Activated T-cell treated with anti-CD3 and anti-CD28 coated beads, Interleukin-2, amount 50 U/mL, for 24 hours (primary cell): ENCODE measurements around the gene EIF5B.
A peak's percentile ranks its signal among the peaks of the same experiment; 100 is the strongest.
"Not testable (repeated sequence)": the region's sequence is repeated elsewhere in the genome, so short reads cannot be mapped to it uniquely, and the experiment has no call there.

Experiments
- DNase-seq: peaks from one replicate; pipeline ENCODE4 v3.0.0-alpha.2; 2020
- H3K27ac Mint-ChIP-seq: 2 replicates; pipeline ENCODE4 v1.8.0; 2020; ENCODE audit warnings: mild to moderate bottlenecking, mixed read lengths
- H3K27me3 Mint-ChIP-seq: 2 replicates; pipeline ENCODE4 v1.8.0; 2020; ENCODE audit warnings: mixed read lengths
- H3K36me3 Mint-ChIP-seq: 2 replicates; pipeline ENCODE4 v1.8.0; 2020; ENCODE audit warnings: low read depth, mixed read lengths
- H3K4me1 Mint-ChIP-seq: 2 replicates; pipeline ENCODE4 v1.8.0; 2020; ENCODE audit warnings: low read depth, mixed read lengths
- H3K4me3 Mint-ChIP-seq: 2 replicates; pipeline ENCODE4 v1.8.0; 2020; ENCODE audit warnings: mild to moderate bottlenecking, moderate library complexity, mixed read lengths
- H3K9me3 Mint-ChIP-seq: 2 replicates; pipeline ENCODE4 v1.8.0; 2020; ENCODE audit warnings: mixed read lengths

Gene EIF5B

DNA sequence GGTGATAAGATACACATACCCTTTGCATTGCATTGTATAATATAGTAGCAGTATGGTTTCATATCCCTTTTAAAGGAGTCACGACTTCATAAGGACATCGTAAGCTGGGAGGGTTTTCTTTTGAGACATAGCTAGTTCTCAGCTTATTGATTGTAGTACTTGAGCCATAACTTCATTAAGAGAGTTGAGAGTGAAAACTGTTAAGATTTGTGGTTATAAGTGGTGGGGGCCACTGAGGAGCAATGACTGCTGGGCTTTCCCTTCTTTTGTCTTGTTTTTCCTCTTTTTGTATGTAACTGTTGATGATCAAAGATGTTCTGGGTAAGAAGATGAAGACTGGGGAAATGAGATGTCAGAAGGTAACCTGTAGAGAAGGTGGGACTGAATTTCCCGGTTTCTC is 11.0 kb downstream of the EIF5B start:
- Mint-ChIP-seq H3K27ac (peak overlapping the region; percentile 70), H3K36me3 (peaks cover 46% of the 10 kb centered on the region), H3K4me3 (no peak overlapping the region), H3K27me3 (no peaks in the 10 kb centered on the region), H3K9me3 (no peaks in the 10 kb centered on the region), H3K4me1 (peaks cover 66% of the 10 kb centered on the region)
- no peak for DNase-seq

- H3K27me3 Mint-ChIP-seq: no peaks in the 10 kb centered on the region
- H3K4me3 Mint-ChIP-seq: no peak overlapping the region
- peaks cover 74% of the 10 kb centered on the region for H3K4me1 Mint-ChIP-seq
- no peak for DNase-seq
- no peaks in the 10 kb centered on the region for H3K9me3 Mint-ChIP-seq
- H3K27ac Mint-ChIP-seq: peak overlapping the region; percentile 16
- H3K36me3 Mint-ChIP-seq: peaks cover 48% of the 10 kb centered on the region
Observed at GRCh38 chr2:99350194-99350593, 13.0 kb downstream of the EIF5B start.

GRCh38 chr2:99354070-99354469 is 16.9 kb downstream of the EIF5B start:
- Mint-ChIP-seq H3K4me1 (peaks cover 63% of the 10 kb centered on the region), H3K9me3 (no peaks in the 10 kb centered on the region), H3K27ac (peak overlapping the region; percentile 34), H3K4me3 (no peak overlapping the region), H3K36me3 (peaks cover 38% of the 10 kb centered on the region), H3K27me3 (no peaks in the 10 kb centered on the region)
- no peak for DNase-seq

DNA sequence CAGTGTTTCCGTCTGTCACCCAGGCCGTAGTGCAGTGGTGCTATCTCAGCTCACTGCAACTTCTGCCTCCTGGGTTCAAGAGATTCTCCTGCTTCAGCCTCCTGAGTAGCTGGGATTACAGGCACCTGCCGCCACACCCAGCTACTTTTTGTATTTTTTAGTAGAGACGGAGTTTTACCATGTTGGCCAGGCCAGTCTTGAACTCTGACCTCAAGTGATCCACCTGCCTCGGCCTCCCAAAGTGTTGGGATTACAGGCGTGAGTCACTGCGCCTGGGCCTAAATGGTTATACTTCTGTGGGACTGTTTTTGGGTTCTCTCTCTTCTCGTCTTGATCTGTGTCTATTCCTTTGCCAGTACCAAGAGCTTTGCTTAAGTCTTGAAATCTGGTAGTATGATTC is 17.6 kb downstream of the EIF5B start:
- peaks cover 60% of the 10 kb centered on the region for H3K4me1 Mint-ChIP-seq
- H3K36me3 Mint-ChIP-seq: peaks cover 40% of the 10 kb centered on the region
- H3K27me3 Mint-ChIP-seq, H3K4me3 Mint-ChIP-seq, DNase-seq, H3K9me3 Mint-ChIP-seq, H3K27ac Mint-ChIP-seq: not testable (repeated sequence)

DNA sequence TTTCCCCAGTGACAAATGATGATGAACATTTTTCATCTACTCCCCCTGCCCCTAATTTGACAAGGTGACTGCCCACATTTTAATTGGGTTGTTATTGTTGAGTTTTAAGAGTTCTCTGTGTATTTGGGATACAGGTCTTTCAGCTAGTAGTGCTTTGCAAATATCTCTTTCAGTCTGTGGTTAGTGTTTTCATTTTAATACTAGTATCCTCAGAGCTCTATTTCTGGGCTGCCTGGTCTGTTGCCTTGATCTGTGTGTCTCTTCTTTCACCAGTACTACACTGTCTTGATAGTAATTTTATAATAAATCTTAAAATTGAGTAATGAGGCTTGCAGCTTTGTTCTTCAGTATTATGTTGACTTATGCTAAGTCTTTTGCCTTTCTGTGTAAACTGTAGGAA is 19.7 kb downstream of the EIF5B start:
- H3K4me1 Mint-ChIP-seq: peaks cover 48% of the 10 kb centered on the region
- H3K9me3 Mint-ChIP-seq: no peaks in the 10 kb centered on the region
- H3K27me3 Mint-ChIP-seq: no peaks in the 10 kb centered on the region
- peaks cover 49% of the 10 kb centered on the region for H3K36me3 Mint-ChIP-seq
- H3K27ac Mint-ChIP-seq: no peak overlapping the region
- no peak for DNase-seq
- no peak overlapping the region for H3K4me3 Mint-ChIP-seq

DNA sequence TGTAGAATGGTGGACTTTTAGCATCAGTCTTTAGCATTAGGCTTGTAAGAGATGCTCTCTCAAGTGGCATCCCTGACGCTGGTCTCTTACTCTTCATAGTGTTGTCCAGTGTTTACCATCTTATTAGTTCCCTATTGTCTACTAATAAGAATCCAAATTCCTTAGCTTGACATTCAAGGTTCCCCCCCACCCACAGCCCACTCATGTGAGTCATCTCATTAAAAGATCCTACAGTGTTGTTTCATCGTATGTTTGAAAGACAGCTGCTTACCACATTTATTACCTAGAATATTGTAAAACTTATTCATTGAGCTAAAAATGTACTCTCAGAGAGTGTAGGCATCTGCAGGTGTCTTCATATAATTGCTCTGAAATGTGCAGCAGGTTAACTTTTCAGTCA is 28.5 kb downstream of the EIF5B start:
- Mint-ChIP-seq H3K4me1 (peaks cover 5% of the 10 kb centered on the region), H3K27me3 (no peaks in the 10 kb centered on the region), H3K27ac (no peak overlapping the region), H3K36me3 (peaks cover 93% of the 10 kb centered on the region), H3K4me3 (no peak overlapping the region), H3K9me3 (no peaks in the 10 kb centered on the region)
- no peak for DNase-seq

- DNase-seq, H3K27me3 Mint-ChIP-seq, H3K4me3 Mint-ChIP-seq, H3K9me3 Mint-ChIP-seq, H3K27ac Mint-ChIP-seq, H3K4me1 Mint-ChIP-seq: not testable (repeated sequence)
- peaks cover 95% of the 10 kb centered on the region for H3K36me3 Mint-ChIP-seq
Observed at GRCh38 chr2:99368854-99369253, 31.7 kb downstream of the EIF5B start.

GRCh38 chr2:99373144-99373543 is 36.0 kb downstream of the EIF5B start:
- peaks cover 93% of the 10 kb centered on the region for H3K36me3 Mint-ChIP-seq
- H3K4me1 Mint-ChIP-seq: peaks cover 22% of the 10 kb centered on the region
- H3K9me3 Mint-ChIP-seq: peaks cover 11% of the 10 kb centered on the region
- H3K4me3 Mint-ChIP-seq: no peak overlapping the region
- H3K27me3 Mint-ChIP-seq: no peaks in the 10 kb centered on the region
- no peak for DNase-seq
- peak overlapping the region; percentile 50 for H3K27ac Mint-ChIP-seq

- Mint-ChIP-seq H3K36me3 (peaks cover 94% of the 10 kb centered on the region), H3K9me3 (peaks cover 11% of the 10 kb centered on the region), H3K27ac (peak overlapping the region; percentile 31), H3K4me3 (no peak overlapping the region), H3K4me1 (peaks cover 30% of the 10 kb centered on the region), H3K27me3 (no peaks in the 10 kb centered on the region)
- no peak for DNase-seq
Observed at GRCh38 chr2:99374747-99375146, 37.6 kb downstream of the EIF5B start.

DNA sequence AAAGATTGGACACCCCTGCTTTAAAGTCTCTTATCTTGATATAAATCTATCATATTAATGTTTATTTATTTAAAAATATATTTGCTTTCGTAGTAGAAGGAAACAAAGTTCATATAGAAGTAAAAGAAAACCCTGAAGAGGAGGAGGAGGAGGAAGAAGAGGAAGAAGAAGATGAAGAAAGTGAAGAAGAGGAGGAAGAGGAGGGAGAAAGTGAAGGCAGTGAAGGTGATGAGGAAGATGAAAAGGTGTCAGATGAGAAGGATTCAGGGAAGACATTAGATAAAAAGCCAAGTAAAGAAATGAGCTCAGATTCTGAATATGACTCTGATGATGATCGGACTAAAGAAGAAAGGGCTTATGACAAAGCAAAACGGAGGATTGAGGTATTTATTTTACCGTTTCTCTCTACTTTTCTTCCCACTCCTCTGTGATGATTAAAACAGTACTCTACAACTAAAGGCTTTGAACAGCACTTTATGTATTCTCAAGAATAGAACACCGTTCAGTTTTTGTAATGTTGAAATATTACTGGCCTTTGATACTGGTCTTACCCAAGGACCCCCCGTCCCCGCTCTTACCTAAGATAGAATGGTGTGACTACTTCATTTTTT is 39.2 kb downstream of the EIF5B start:
- Mint-ChIP-seq H3K9me3 (peaks cover 11% of the 10 kb centered on the region), H3K4me3 (no peak overlapping the region), H3K27me3 (no peaks in the 10 kb centered on the region), H3K4me1 (peaks cover 41% of the 10 kb centered on the region), H3K36me3 (peaks cover 96% of the 10 kb centered on the region), H3K27ac (peak overlapping the region; percentile 32)
- DNase-seq: no peak

- H3K27ac Mint-ChIP-seq: peak overlapping the region; percentile 90
- no peaks in the 10 kb centered on the region for H3K27me3 Mint-ChIP-seq
- H3K4me3 Mint-ChIP-seq: no peak overlapping the region
- H3K4me1 Mint-ChIP-seq: peaks cover 41% of the 10 kb centered on the region
- peaks cover 6% of the 10 kb centered on the region for H3K9me3 Mint-ChIP-seq
- DNase-seq: no peak
- peaks cover 96% of the 10 kb centered on the region for H3K36me3 Mint-ChIP-seq
Observed at GRCh38 chr2:99377879-99378278, 40.7 kb downstream of the EIF5B start.

- Mint-ChIP-seq H3K4me3 (no peak overlapping the region), H3K27me3 (no peaks in the 10 kb centered on the region), H3K9me3 (no peaks in the 10 kb centered on the region), H3K4me1 (peaks cover 39% of the 10 kb centered on the region), H3K27ac (peak overlapping the region; percentile 60), H3K36me3 (peaks cover 94% of the 10 kb centered on the region)
- no peak for DNase-seq
Observed at GRCh38 chr2:99380376-99381010, 43.3 kb downstream of the EIF5B start.

DNA sequence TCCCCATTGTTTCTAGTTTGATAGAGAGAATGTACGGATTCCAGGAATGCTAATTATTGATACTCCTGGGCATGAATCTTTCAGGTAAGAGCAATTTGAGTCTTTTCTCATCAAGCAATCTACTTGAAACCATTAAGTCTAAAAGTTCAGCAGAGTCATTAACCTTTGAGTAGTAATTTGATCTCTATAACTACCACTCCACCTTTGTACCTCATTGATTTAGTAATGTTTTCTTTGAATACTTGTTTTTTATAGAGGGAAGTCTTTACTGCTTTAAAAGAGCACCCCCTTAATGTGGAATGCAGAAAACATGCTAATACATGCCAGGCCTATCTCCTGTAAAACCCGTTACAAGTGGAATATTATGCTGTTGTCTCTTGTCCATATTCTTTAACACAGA is 45.0 kb downstream of the EIF5B start:
- no peaks in the 10 kb centered on the region for H3K9me3 Mint-ChIP-seq
- H3K27ac Mint-ChIP-seq: no peak overlapping the region
- H3K27me3 Mint-ChIP-seq: no peaks in the 10 kb centered on the region
- DNase-seq: no peak
- H3K36me3 Mint-ChIP-seq: peaks cover 91% of the 10 kb centered on the region
- H3K4me1 Mint-ChIP-seq: peaks cover 31% of the 10 kb centered on the region
- no peak overlapping the region for H3K4me3 Mint-ChIP-seq

GRCh38 chr2:99386011-99386410 is 48.8 kb downstream of the EIF5B start:
- no peak for DNase-seq
- Mint-ChIP-seq H3K4me1 (peaks cover 10% of the 10 kb centered on the region), H3K27me3 (no peaks in the 10 kb centered on the region), H3K4me3 (no peak overlapping the region), H3K36me3 (peaks cover 86% of the 10 kb centered on the region), H3K27ac (peak overlapping the region; percentile 52), H3K9me3 (no peaks in the 10 kb centered on the region)

GRCh38 chr2:99388892-99389291 is 51.7 kb downstream of the EIF5B start:
- Mint-ChIP-seq H3K9me3 (no peaks in the 10 kb centered on the region), H3K27me3 (no peaks in the 10 kb centered on the region), H3K36me3 (peaks cover 81% of the 10 kb centered on the region), H3K27ac (peak overlapping the region; percentile 71), H3K4me1 (peaks cover 10% of the 10 kb centered on the region), H3K4me3 (no peak overlapping the region)
- no peak for DNase-seq
